Transverse colon (tissue), 4 donors: ENCODE results near the gene KANSL3. TPM values are rescaled to one million over a fixed set of nuclear protein-coding genes. Genes with fewer than 3 reads are reported as not detected.
A peak's percentile ranks its signal among the peaks of the same experiment; 100 is the strongest.

ENCODE experiments used
- DNase-seq: peaks from one replicate; pipeline ENCODE4 v3.0.0-alpha.2; 2019
- H3K27ac ChIP-seq, 4 donors: fragments of 200-600 bp; sonication (generic); 2 replicates each; pipeline ENCODE4 v1.5.1; 2016 to 2018; ENCODE audit warnings: inconsistent platforms in 4 of 4
- H3K27me3 ChIP-seq: fragments of 200-600 bp; sonication (generic); 2 replicates; pipeline ENCODE4 v1.5.1; 2017; ENCODE audit warnings: inconsistent platforms
- H3K36me3 ChIP-seq, 4 donors: fragments of 200-600 bp; sonication (generic); 2 replicates each; pipeline ENCODE4 v1.5.1; 2017 to 2019; ENCODE audit warnings: inconsistent platforms in 4 of 4
- H3K4me1 ChIP-seq, 4 donors: fragments of 200-600 bp; sonication (generic); 2 replicates each; pipeline ENCODE4 v1.5.1; 2017 to 2020; ENCODE audit warnings: inconsistent platforms in 4 of 4
- H3K4me3 ChIP-seq, 4 donors: fragments of 200-600 bp; sonication (generic); 1 replicate in 1 of 4; 2 replicates in 3 of 4; pipeline versions ENCODE4 v1.5.1 to v1.6.1; 2017 to 2019; ENCODE audit warnings: inconsistent platforms in 4 of 4
- H3K9me3 ChIP-seq, 2 donors: fragments of 200-600 bp; sonication (generic); 2 replicates each; pipeline ENCODE4 v1.5.1; 2017 to 2019; ENCODE audit warnings: inconsistent platforms in 2 of 2
- EP300 ChIP-seq: sonication (generic); formaldehyde crosslinking; IDR thresholded peaks from one replicate; pipeline ENCODE4 v1.6.1; 2017; ENCODE audit warnings: antibody characterized with exemption, low read depth
- POLR2A ChIP-seq: fragments of 450-650 bp; IDR thresholded peaks from one replicate; pipeline ENCODE4 v1.6.1; 2016; ENCODE audit warnings: antibody characterized with exemption, mild to moderate bottlenecking, moderate library complexity
- POLR2AphosphoS5 ChIP-seq, 3 donors: sonication (generic); formaldehyde crosslinking; IDR thresholded peaks; one replicate each; pipeline ENCODE4 v1.6.1; 2016; ENCODE audit warnings: antibody characterized with exemption in 3 of 3
- WGBS, 2 donors: methylation state at CpG; one replicate each; pipeline ENCODE4 v1.1.5; 2018; ENCODE audit warnings: low coverage in 1 of 2; 5-methylcytosine and 5-hydroxymethylcytosine counted together
- in situ Hi-C, 4 donors: fragments of 200-750 bp; cut with MboI; loops; one replicate each; pipeline versions ENCODE4 v1.15.0 to v1.15.1; 2017; ENCODE audit warnings: low sequenced_read_pairs in 3 of 4, low pct_ligation_motif_present in 1 of 4, low pct_unique_long_range_greater_than_20kb in 1 of 4
- intact Hi-C: fragments of 100-400 bp; cut with DNase I; formaldehyde crosslinking; loops from one replicate; pipeline ENCODE4 v1.15.1; 2023; ENCODE audit warnings: low total_unique reads
- total RNA-seq, 4 donors: library from RNA; depleted of rRNA; stranded (reverse); fragments of >200 nt; gene quantifications; one replicate each; pipeline ENCODE4 v1.1.0, GENCODE V29; 2016
- TF ChIP-seq, protein P1 (sequence below), 5 experiments: fragments of 200-600 bp in 3 of 5; fragments of 450-650 bp in 2 of 5; sonication (generic) in 3 of 5; IDR thresholded peaks; 1 replicate in 2 of 5; 2 replicates in 3 of 5; pipeline ENCODE4 v1.5.1; 2016 to 2017; ENCODE audit warnings: antibody characterized with exemption in 5 of 5, inconsistent platforms in 3 of 5, mild to moderate bottlenecking in 2 of 5, moderate library complexity in 1 of 5

KANSL3 gene
- total RNA-seq, 4 donors from 2014 or later: 45.6 to 59.9 (median 53.4) TPM

GRCh38 chr2:96553176-96553956, 84.7 kb downstream of the KANSL3 start:
- Histone ChIP-seq H3K27me3 (no peaks in the 10 kb centered on the region), H3K27ac (no peak overlapping the region), H3K9me3 (no peaks in the 10 kb centered on the region), H3K36me3 (no peaks in the 10 kb centered on the region), H3K4me1 (peaks cover 0 to 10% (median 6%) of the 10 kb centered on the region in 4 donors), H3K4me3 (no peak overlapping the region)
- in situ Hi-C loops (no loop called here), intact Hi-C loops (no loop called here)
- no peak for TF ChIP-seq POLR2A
- TF ChIP-seq, protein P1, sequence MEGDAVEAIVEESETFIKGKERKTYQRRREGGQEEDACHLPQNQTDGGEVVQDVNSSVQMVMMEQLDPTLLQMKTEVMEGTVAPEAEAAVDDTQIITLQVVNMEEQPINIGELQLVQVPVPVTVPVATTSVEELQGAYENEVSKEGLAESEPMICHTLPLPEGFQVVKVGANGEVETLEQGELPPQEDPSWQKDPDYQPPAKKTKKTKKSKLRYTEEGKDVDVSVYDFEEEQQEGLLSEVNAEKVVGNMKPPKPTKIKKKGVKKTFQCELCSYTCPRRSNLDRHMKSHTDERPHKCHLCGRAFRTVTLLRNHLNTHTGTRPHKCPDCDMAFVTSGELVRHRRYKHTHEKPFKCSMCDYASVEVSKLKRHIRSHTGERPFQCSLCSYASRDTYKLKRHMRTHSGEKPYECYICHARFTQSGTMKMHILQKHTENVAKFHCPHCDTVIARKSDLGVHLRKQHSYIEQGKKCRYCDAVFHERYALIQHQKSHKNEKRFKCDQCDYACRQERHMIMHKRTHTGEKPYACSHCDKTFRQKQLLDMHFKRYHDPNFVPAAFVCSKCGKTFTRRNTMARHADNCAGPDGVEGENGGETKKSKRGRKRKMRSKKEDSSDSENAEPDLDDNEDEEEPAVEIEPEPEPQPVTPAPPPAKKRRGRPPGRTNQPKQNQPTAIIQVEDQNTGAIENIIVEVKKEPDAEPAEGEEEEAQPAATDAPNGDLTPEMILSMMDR (IDR thresholded peaks at IDR 0.05): no peak
- TF ChIP-seq POLR2AphosphoS5 (IDR thresholded peaks at IDR 0.05): peak in 1 of 3 donors; percentile 20
- no peak for DNase-seq
- 86% methylated on average over 14 of the region's 16 CpGs; no CpG with 5 or more reads in 1 of the 2 donors for WGBS, 2 donors

- no peak for DNase-seq
- Histone ChIP-seq H3K9me3 (no peaks in the 10 kb centered on the region), H3K4me1 (peaks cover 0 to 10% (median 6%) of the 10 kb centered on the region in 4 donors), H3K27me3 (no peaks in the 10 kb centered on the region), H3K27ac (no peak overlapping the region), H3K36me3 (peaks cover 0 to 8% (median 0%) of the 10 kb centered on the region in 4 donors), H3K4me3 (no peak overlapping the region)
- in situ Hi-C loops: no loop called here
- intact Hi-C loops: no loop called here
- TF ChIP-seq EP300 (no peak), POLR2A (no peak), POLR2AphosphoS5 (IDR thresholded peaks at IDR 0.05) (no peak)
- TF ChIP-seq, protein P1 (IDR thresholded peaks at IDR 0.05): no peak
- WGBS, 2 donors: 83 to 91% methylated on average over 4 to 18 of the region's 18 CpGs
These were observed 85.6 kb downstream of the KANSL3 start for GRCh38 chr2:96552315-96553175.

GRCh38 chr2:96551605-96552314, 86.4 kb downstream of the KANSL3 start:
- no peak for DNase-seq
- in situ Hi-C loops: no loop called here
- WGBS, 2 donors: 92% methylated on average over 25 of the region's 25 CpGs; no CpG with 5 or more reads in 1 of the 2 donors

More at GRCh38 chr2:96551605-96552314, 86.4 kb downstream of the KANSL3 start:
- no peaks in the 10 kb centered on the region for H3K27me3 ChIP-seq
- H3K4me3 ChIP-seq: no peak overlapping the region
- peaks cover 0 to 10% (median 0%) of the 10 kb centered on the region in 4 donors for H3K36me3 ChIP-seq
- no peaks in the 10 kb centered on the region for H3K9me3 ChIP-seq
- TF ChIP-seq, protein P1 (IDR thresholded peaks at IDR 0.05): no peak
- no peak overlapping the region for H3K27ac ChIP-seq
- peaks cover 0 to 10% (median 6%) of the 10 kb centered on the region in 4 donors for H3K4me1 ChIP-seq
- intact Hi-C loops: no loop called here
